Tibial nerve (tissue), 4 donors: ENCODE results near the gene TMEM242. TPM values are rescaled to one million over a fixed set of nuclear protein-coding genes. Genes with fewer than 3 reads are reported as not detected.

Experiments
- DNase-seq, 2 donors: peaks; one replicate each; pipeline ENCODE4 v3.0.0-alpha.2; 2019; ENCODE audit warnings: low spot score in 2 of 2
- H3K27ac ChIP-seq, 4 donors: fragments of 200-600 bp; sonication (generic) in 3 of 4; one replicate each; pipeline ENCODE4 v1.5.1; 2017 to 2019; ENCODE audit warnings: mild to moderate bottlenecking in 1 of 4
- H3K27me3 ChIP-seq, 2 donors: fragments of 200-600 bp; sonication (generic) in 1 of 2; one replicate each; pipeline versions ENCODE4 v1.5.1 to v1.6.0; 2017 to 2019
- H3K36me3 ChIP-seq, 3 donors: fragments of 200-600 bp; sonication (generic); one replicate each; pipeline ENCODE4 v1.5.1; 2018 to 2019
- H3K4me1 ChIP-seq, 4 donors: fragments of 200-600 bp; sonication (generic) in 3 of 4; one replicate each; pipeline ENCODE4 v1.5.1; 2017 to 2019
- H3K4me3 ChIP-seq, 4 donors: fragments of 200-600 bp; sonication (generic) in 3 of 4; one replicate each; pipeline ENCODE4 v1.5.1; 2017 to 2019; ENCODE audit warnings: mild to moderate bottlenecking in 1 of 4, moderate library complexity in 1 of 4
- H3K9me3 ChIP-seq, 4 donors: fragments of 200-600 bp; sonication (generic) in 3 of 4; one replicate each; pipeline ENCODE4 v1.5.1; 2017 to 2019
- EP300 ChIP-seq, 2 donors: sonication (generic); formaldehyde crosslinking; IDR thresholded peaks; one replicate each; pipeline ENCODE4 v1.6.1; 2017; ENCODE audit warnings: antibody characterized with exemption in 2 of 2, mild to moderate bottlenecking in 1 of 2
- POLR2A ChIP-seq, 2 donors: fragments of 450-650 bp; IDR thresholded peaks; one replicate each; pipeline ENCODE4 v1.6.1; 2017; ENCODE audit warnings: antibody characterized with exemption in 2 of 2, mild to moderate bottlenecking in 2 of 2, moderate library complexity in 2 of 2
- WGBS, 2 donors: methylation state at CpG; one replicate each; pipeline ENCODE4 v1.1.5; 2018; 5-methylcytosine and 5-hydroxymethylcytosine counted together
- total RNA-seq, 4 donors: library from RNA; depleted of rRNA; stranded (reverse); fragments of >200 nt; gene quantifications; one replicate each; pipeline ENCODE4 v1.1.0, GENCODE V29; 2016
- TF ChIP-seq, protein P1 (sequence below), 5 experiments: fragments of 200-600 bp in 3 of 5; fragments of 450-650 bp in 2 of 5; sonication (generic) in 3 of 5; IDR thresholded peaks; one replicate each; pipeline ENCODE4 v1.5.1; 2016 to 2019; ENCODE audit warnings: antibody characterized with exemption in 5 of 5, mild to moderate bottlenecking in 3 of 5, moderate library complexity in 2 of 5

The TMEM242 gene
- total RNA-seq, 4 donors from 2014 or later: 4.9 to 8.2 (median 7.0) TPM

- Histone ChIP-seq H3K27me3 (no peaks in the 10 kb centered on the region), H3K36me3 (peaks cover 0 to 7% (median 0%) of the 10 kb centered on the region in 3 donors), H3K4me3 (no peak overlapping the region), H3K27ac (no peak overlapping the region), H3K9me3 (no peaks in the 10 kb centered on the region), H3K4me1 (no peaks in the 10 kb centered on the region)
- TF ChIP-seq, protein P1, sequence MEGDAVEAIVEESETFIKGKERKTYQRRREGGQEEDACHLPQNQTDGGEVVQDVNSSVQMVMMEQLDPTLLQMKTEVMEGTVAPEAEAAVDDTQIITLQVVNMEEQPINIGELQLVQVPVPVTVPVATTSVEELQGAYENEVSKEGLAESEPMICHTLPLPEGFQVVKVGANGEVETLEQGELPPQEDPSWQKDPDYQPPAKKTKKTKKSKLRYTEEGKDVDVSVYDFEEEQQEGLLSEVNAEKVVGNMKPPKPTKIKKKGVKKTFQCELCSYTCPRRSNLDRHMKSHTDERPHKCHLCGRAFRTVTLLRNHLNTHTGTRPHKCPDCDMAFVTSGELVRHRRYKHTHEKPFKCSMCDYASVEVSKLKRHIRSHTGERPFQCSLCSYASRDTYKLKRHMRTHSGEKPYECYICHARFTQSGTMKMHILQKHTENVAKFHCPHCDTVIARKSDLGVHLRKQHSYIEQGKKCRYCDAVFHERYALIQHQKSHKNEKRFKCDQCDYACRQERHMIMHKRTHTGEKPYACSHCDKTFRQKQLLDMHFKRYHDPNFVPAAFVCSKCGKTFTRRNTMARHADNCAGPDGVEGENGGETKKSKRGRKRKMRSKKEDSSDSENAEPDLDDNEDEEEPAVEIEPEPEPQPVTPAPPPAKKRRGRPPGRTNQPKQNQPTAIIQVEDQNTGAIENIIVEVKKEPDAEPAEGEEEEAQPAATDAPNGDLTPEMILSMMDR (IDR thresholded peaks at IDR 0.05): no peak
- TF ChIP-seq EP300 (IDR thresholded peaks at IDR 0.05) (no peak), POLR2A (IDR thresholded peaks at IDR 0.05) (no peak)
- WGBS, 2 donors: 55 to 62% methylated on average over 5 to 7 of the region's 8 CpGs
- no peak for DNase-seq
These were observed 39.9 kb downstream of the TMEM242 start for GRCh38 chr6:157283330-157283898.

- Histone ChIP-seq H3K4me3 (no peak overlapping the region), H3K9me3 (no peaks in the 10 kb centered on the region), H3K27ac (no peak overlapping the region), H3K4me1 (no peaks in the 10 kb centered on the region), H3K36me3 (no peaks in the 10 kb centered on the region), H3K27me3 (no peaks in the 10 kb centered on the region)
- TF ChIP-seq POLR2A (IDR thresholded peaks at IDR 0.05) (no peak), EP300 (IDR thresholded peaks at IDR 0.05) (no peak)
- TF ChIP-seq, protein P1 (IDR thresholded peaks at IDR 0.05): no peak
- DNase-seq: no peak
- 90 to 94% methylated on average over 7 of the region's 7 CpGs for WGBS, 2 donors
These were observed 41.0 kb downstream of the TMEM242 start for GRCh38 chr6:157282284-157282683.

DNA sequence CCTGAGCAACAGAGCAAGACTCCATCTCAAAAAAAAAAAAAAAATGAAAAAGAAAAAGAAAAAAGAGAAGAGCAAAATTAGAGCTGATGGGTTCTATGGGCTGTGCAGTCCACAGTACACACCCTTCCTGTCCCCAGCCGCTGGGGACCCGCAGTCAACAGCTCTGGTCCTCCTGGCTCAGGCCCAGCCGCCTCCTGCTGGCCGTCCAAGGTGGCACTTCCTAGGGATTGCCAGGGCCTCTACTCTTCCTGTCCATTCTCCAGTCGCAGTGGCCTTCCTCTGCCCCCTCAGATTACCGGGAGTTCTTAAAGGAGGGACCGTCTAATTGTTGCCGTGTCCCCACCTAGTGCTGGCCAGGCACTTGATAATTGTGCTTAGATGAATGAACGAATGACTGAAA lies 41.7 kb downstream of the TMEM242 start:
- no peaks in the 10 kb centered on the region for H3K36me3 ChIP-seq
- TF ChIP-seq EP300 (IDR thresholded peaks at IDR 0.05) (no peak), POLR2A (IDR thresholded peaks at IDR 0.05) (no peak)
- TF ChIP-seq, protein P1 (IDR thresholded peaks at IDR 0.05): peak in 1 of 5 experiments; percentile 26
- H3K4me3 ChIP-seq: no peak overlapping the region
- no peaks in the 10 kb centered on the region for H3K4me1 ChIP-seq
- H3K27ac ChIP-seq: no peak overlapping the region
- H3K27me3 ChIP-seq: no peaks in the 10 kb centered on the region
- H3K9me3 ChIP-seq: no peaks in the 10 kb centered on the region
- WGBS, 2 donors: 60 to 67% methylated on average over 9 of the region's 9 CpGs
- no peak for DNase-seq

DNA sequence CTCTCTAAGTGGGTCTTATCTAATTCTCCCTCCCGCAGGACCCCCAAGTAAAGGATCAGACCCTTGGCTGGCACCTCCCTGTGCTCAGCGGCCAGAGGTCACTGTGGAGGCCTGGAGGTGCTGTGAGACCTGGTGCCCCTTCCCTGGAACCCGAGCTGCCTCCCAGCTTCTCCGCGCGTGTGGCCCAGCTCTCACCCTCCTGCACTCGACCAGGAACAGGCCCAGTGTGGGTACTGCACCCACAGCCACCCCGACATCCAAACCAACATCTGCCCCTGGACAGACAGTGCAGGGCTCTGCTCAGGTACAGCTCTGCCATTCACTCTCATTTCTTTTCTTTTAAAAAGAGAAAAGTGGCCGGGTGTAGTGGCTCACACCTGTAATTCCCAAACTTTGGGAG lies 42.4 kb downstream of the TMEM242 start:
- no peaks in the 10 kb centered on the region for H3K4me1 ChIP-seq
- H3K27ac ChIP-seq: no peak overlapping the region
- H3K9me3 ChIP-seq: no peaks in the 10 kb centered on the region
- H3K36me3 ChIP-seq: no peaks in the 10 kb centered on the region
- H3K4me3 ChIP-seq: no peak overlapping the region
- no peaks in the 10 kb centered on the region for H3K27me3 ChIP-seq
- 70 to 82% methylated on average over 7 to 9 of the region's 9 CpGs for WGBS, 2 donors
- no peak for DNase-seq
- no peak for TF ChIP-seq POLR2A (IDR thresholded peaks at IDR 0.05)
- TF ChIP-seq, protein P1 (IDR thresholded peaks at IDR 0.05): no peak
- no peak for TF ChIP-seq EP300 (IDR thresholded peaks at IDR 0.05)

GRCh38 chr6:157280157-157280556 lies 43.2 kb downstream of the TMEM242 start:
- Histone ChIP-seq H3K27ac (no peak overlapping the region), H3K36me3 (no peaks in the 10 kb centered on the region), H3K27me3 (no peaks in the 10 kb centered on the region), H3K4me3 (no peak overlapping the region), H3K9me3 (no peaks in the 10 kb centered on the region), H3K4me1 (peaks cover 0 to 4% (median 2%) of the 10 kb centered on the region in 4 donors)
- TF ChIP-seq EP300 (IDR thresholded peaks at IDR 0.05) (no peak), POLR2A (IDR thresholded peaks at IDR 0.05) (no peak)
- TF ChIP-seq, protein P1 (IDR thresholded peaks at IDR 0.05): no peak
- DNase-seq: no peak
- WGBS, 2 donors: 62 to 70% methylated on average over 16 to 17 of the region's 17 CpGs
